HG03521 (cell line): ENCODE measurements around the gene OCA2.

Experiments used
- ATAC-seq: cut with Tn5 transposase; IDR thresholded peaks from one replicate; pipeline ENCODE4 v1.9.1; 2021; ENCODE audit warnings: mild to moderate bottlenecking, moderate library complexity; ENCODE audit not compliant: unreplicated experiment

Gene OCA2

DNA sequence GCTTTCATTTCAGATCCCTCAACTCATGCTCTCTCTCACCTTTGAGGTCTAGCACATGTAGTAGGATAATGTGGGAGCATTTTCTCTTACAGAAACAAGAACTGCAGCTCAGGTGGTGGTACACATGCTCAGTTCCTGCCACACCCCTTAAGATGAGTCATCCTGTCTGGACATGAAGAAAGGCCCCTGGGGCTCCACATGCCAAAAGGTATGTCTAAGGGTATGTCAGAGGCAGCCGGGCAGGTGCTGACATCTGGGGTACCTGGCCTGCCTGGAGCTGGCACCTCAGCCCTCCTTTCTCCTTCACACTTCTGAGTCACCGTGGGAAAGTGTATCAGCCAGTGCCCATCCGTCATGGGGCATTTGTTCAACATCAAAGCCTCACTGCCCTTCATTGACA lies 209.9 kb downstream of the OCA2 start:
- ATAC-seq: no peak

GRCh38 chr15:27885201-27885600 lies 213.9 kb downstream of the OCA2 start:
- ATAC-seq: no peak

GRCh38 chr15:27884726-27885125 lies 214.4 kb downstream of the OCA2 start:
- no peak for ATAC-seq

DNA sequence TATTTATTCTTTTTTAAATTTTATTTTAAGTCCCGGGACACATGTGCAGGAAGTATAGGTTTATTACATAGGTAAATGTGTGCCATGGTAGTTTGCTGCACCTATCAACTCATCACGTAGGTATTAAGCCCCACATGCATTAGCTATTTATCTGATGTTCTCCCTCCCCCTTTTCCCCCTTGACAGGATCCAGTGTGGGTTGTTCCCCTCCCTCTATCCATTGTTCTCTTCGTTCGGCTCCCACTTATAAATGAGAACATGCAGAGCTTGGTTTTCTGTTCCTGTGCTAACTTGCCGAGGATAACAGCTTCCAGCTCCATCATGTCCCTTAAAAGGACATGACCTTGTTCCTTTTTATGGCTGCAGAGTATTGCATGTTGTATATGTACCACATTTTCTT lies 220.3 kb downstream of the OCA2 start:
- no peak for ATAC-seq

GRCh38 chr15:27873828-27874227 lies 225.3 kb downstream of the OCA2 start:
- no peak for ATAC-seq

- no peak for ATAC-seq
These were observed 226.1 kb downstream of the OCA2 start for GRCh38 chr15:27873039-27873438.

DNA sequence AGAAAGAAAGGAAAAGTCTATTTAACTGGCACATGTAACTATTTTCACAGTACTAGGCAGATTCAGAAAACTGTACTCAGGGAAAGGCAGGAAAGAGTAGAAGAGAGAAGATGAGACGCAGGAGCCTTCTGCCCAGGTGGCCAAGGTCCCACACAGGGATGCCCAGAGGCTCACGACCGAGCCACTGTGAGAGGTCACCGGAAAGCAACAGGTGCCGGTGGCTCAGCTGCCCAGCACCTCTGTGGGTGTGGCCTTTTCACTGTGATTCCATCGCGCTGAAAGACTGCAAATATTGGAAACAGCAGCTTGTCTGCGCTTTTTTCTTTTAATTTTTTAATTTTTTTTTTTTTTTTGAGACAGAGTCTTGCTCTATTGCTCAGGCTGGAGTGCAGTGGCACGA lies 226.8 kb downstream of the OCA2 start:
- ATAC-seq: no peak

DNA sequence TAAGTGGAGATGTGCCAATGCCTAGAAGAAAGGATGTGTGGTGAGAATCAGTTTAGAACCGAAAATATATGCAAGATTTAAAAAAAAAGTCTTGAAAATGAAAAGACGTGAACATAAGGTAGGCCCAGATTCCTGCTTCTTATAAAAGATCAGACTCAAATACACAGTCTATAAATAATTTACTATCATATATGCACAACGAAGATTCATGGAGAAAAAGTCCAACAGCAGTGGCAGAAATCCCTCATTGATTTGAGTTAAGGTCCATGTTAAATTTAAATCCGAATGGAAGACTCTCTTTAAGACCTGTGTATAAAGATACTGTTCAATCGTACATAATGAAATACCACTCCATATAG lies 227.2 kb downstream of the OCA2 start:
- no peak for ATAC-seq

- no peak for ATAC-seq
These were observed 227.8 kb downstream of the OCA2 start for GRCh38 chr15:27871078-27871901.

GRCh38 chr15:27870320-27870719 lies 228.8 kb downstream of the OCA2 start:
- no peak for ATAC-seq

DNA sequence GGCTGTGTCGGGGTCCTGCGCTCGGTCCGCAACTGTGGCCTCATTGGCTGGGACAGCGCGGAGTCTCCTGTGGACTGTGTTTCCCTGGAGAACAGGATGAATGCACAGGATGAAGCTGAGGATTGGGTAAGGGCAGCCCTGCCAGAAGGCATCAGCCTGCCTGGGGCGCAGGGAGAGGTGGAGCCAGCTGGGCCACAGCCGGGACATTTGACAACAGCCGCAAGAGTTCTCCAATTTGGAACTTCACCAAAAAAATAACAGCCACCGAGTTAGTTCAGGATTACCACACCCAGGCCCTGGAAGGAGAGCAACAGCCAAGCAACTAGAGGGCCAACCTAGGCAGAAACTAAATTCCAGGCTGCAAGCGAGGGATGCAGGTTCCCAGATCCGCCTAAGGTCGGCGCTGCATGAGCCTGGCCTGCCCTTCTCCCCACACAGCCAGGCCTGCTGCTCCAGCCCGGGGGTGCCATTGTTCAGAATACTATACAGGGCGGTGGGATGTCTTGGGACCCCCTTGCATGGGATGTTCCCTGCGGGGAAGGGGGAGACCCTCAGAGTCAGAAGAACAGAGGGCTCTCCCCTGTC lies 229.3 kb downstream of the OCA2 start:
- no peak for ATAC-seq

DNA sequence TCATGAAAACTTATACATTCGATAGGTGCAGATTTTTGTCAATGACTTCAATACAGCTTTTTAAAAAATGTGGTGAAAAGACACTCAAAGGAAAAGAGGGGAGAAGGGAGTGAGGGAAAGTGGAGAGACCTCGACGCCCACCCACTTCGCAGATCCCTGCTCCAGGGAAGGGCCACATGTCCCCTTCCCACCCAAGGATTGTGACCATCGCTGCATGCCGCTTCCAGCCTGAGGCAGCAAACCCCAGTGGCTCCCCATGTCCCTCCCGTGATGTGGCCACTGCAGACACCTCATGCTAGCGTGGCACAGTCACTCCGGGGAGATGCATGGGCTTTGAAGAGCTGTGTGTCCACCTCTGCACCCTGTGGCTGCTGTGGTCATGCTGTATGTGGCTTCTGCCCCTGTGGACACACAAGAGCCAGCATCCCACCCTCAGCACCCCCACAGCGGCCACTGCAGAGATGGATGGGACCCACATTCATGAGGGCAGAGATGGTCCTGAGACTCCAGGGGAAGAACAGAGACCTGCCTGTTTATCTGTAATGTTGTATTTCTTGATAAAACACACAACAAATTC lies 230.2 kb downstream of the OCA2 start:
- no peak for ATAC-seq

GRCh38 chr15:27867861-27868260 lies 231.3 kb downstream of the OCA2 start:
- no peak for ATAC-seq

DNA sequence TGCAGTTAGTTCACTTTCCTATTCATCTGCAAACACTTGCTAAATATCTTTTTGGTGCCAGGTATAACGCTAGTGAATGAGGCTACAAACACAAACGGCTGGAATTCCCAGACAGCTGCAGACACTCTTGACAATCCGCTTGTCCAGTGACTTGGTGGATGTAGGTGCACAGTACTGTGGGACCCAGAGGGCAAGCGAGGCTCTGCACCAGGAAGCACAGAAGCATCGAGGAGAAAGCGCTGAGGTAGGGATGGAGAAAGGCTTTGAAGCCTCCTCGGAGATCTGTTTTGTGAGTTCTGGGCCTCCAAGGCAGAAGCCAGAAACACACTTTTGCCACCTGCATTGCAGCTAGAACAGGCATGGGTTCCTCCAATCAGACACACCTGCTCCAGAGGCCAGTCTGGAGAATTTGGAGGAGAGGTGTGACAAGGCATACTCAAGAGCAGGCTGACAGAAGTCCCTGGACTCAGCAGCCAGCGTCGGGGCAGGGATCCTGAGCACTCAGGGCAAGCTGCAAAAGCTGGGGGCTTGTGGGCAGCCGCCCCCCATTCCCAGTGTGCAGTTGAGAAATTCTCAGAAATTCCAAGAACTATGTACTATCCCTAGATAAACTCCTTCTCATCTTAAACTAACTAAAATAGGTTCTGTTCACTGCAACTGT lies 232.5 kb downstream of the OCA2 start:
- ATAC-seq: no peak

- no peak for ATAC-seq
These were observed 233.2 kb downstream of the OCA2 start for GRCh38 chr15:27865926-27866325.

- no peak for ATAC-seq
These were observed 233.7 kb downstream of the OCA2 start for GRCh38 chr15:27865323-27865922.

GRCh38 chr15:27864719-27865118 lies 234.4 kb downstream of the OCA2 start:
- ATAC-seq: no peak

GRCh38 chr15:27864086-27864485 lies 235.0 kb downstream of the OCA2 start:
- ATAC-seq: no peak

- no peak for ATAC-seq
These were observed 236.1 kb downstream of the OCA2 start for GRCh38 chr15:27863000-27863399.

- no peak for ATAC-seq
These were observed 237.9 kb downstream of the OCA2 start for GRCh38 chr15:27861171-27861570.

DNA sequence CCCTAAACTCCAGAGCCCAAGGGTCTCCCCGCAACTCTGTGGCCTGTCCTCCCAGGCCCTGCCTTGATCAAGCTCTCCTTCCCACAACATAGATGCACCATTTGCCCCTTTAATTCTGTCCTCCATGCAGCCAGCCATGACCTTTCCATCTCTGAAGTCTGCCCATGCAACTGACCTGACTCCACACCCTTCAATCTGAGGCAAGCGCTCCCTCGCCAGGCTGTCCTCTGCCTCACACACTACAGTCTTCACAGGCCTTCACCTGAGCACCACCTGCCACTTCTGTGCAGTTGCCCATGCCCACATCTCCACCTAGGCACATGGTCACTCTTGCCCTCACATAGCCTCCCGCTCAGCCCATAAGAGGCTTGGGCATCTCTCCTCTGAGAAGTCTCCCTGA lies 244.0 kb downstream of the OCA2 start:
- no peak for ATAC-seq
